Left colon (tissue), 2 donors: ENCODE data around the gene LYZ. TPM values are rescaled to one million over a fixed set of nuclear protein-coding genes. Genes with fewer than 3 reads are reported as not detected.

Experiments
- ATAC-seq: fragments of 200-7000 bp; cut with Tn5 transposase; one replicate; pipeline ENCODE4 v1.9.1; 2020; ENCODE audit warnings: mild to moderate bottlenecking, moderate library complexity
- DNase-seq, 2 donors: peaks; one replicate each; pipeline ENCODE4 v3.0.0-alpha.2; 2020
- intact Hi-C, 2 donors: fragments of 100-400 bp; cut with DNase I in 1 of 2; cut with micrococcal nuclease in 1 of 2; formaldehyde crosslinking; loops; one replicate each; pipeline versions ENCODE4 v1.11.2 to v1.14.0; 2022; cut with DNase I, micrococcal nuclease
- total RNA-seq, 2 donors: library from RNA; stranded (reverse); fragmentation: NEBNext Ultra II Directional; extraction: Animal tissue kit (Norgen Biotek cat#: 25700); gene quantifications; one replicate each; pipeline ENCODE4 v1.2.1, GENCODE V29; 2021
- donor health status: DM: no; HTN: no; CAD: no.
- donor health status: DM: yes; HTN: yes; CAD: no.

LYZ gene
- total RNA-seq, 2 donors from 2014 or later = 14.3 to 97.8 TPM

- intact Hi-C loops = loop anchor here in 1 of 2 donors (5.0 to 10.0 kb wide), 2 partner anchors 215 to 278 kb away; no protein-coding TSS in a partner anchor
- peak; percentile 88 for DNase-seq
- ATAC-seq = peak; percentile 86
These were observed 11.6 kb downstream of the LYZ start, which contains the start of gene YEATS4 for GRCh38 chr12:69359531-69360347. YEATS4 (plus strand) TSS chr12:69359743; CDS start chr12:69359973, 230 bp downstream.

- DNase-seq = no peak
- intact Hi-C loops = no loop called here
- no peak for ATAC-seq
These were observed 12.1 kb downstream of the LYZ start for GRCh38 chr12:69360348-69360672.

GRCh38 chr12:69366796-69367195, 18.6 kb downstream of the LYZ start:
- intact Hi-C loops = no loop called here
- no peak for DNase-seq
- no peak for ATAC-seq

- ATAC-seq = no peak
- intact Hi-C loops = no loop called here
These were observed 20.0 kb downstream of the LYZ start for GRCh38 chr12:69368171-69368570.

GRCh38 chr12:69383074-69383473, 34.9 kb downstream of the LYZ start:
- intact Hi-C loops = no loop called here
- ATAC-seq = no peak
- DNase-seq = no peak

More at GRCh38 chr12:69368171-69368570, 20.0 kb downstream of the LYZ start:
- no peak for DNase-seq

GRCh38 chr12:69385038-69385437, 36.9 kb downstream of the LYZ start:
- no peak for DNase-seq
- intact Hi-C loops = no loop called here
- ATAC-seq = no peak

- DNase-seq = no peak
- intact Hi-C loops = no loop called here
- no peak for ATAC-seq
These were observed 38.7 kb downstream of the LYZ start for GRCh38 chr12:69386921-69387320.

- ATAC-seq = no peak
- no peak for DNase-seq
- intact Hi-C loops = no loop called here
These were observed 40.2 kb downstream of the LYZ start for GRCh38 chr12:69388371-69388770.

- no peak for DNase-seq
- intact Hi-C loops = no loop called here
- ATAC-seq = no peak
These were observed 41.6 kb downstream of the LYZ start for GRCh38 chr12:69389831-69390230.

GRCh38 chr12:69392179-69392928, 44.2 kb downstream of the LYZ start:
- no peak for DNase-seq
- intact Hi-C loops = no loop called here
- ATAC-seq = no peak

GRCh38 chr12:69396041-69396440, 47.9 kb downstream of the LYZ start:
- intact Hi-C loops = no loop called here
- DNase-seq (no peak), ATAC-seq (no peak)

- ATAC-seq = no peak
- intact Hi-C loops = no loop called here
- no peak for DNase-seq
These were observed 48.8 kb downstream of the LYZ start for GRCh38 chr12:69396963-69397362.

- DNase-seq (no peak), ATAC-seq (no peak)
- intact Hi-C loops = no loop called here
These were observed 49.8 kb downstream of the LYZ start for GRCh38 chr12:69397978-69398377.

GRCh38 chr12:69401940-69402339, 53.8 kb downstream of the LYZ start:
- DNase-seq (no peak), ATAC-seq (no peak)
- intact Hi-C loops = no loop called here

Other genes starting within 250 kb of the LYZ start
- 10 to 100 TPM; 44.9 to 51.5 TPM for gene CPSF6, start 108.8 kb upstream of the LYZ start, total RNA-seq
- 10 to 100 TPM in 1 of 2 donors, 1 to 10 TPM in 1; 7.3 to 11.6 TPM for gene YEATS4, start 11.4 kb downstream of the LYZ start, total RNA-seq
- 10 to 100 TPM; 25.8 TPM for gene FRS2, start 122.0 kb downstream of the LYZ start, total RNA-seq
- 100 to 1,000 TPM in 1 of 2 donors, 10 to 100 TPM in 1; 95.7 to 108 TPM for gene CCT2, start 237.1 kb downstream of the LYZ start, total RNA-seq